PC-3 (cell line): ENCODE results near the gene RGS7.

ENCODE experiments used
- EZH2 ChIP-seq: fragments of 300-600 bp; sonication (generic); IDR thresholded peaks from one replicate; pipeline ENCODE4 v1.6.1; 2017; ENCODE audit warnings: antibody characterized with exemption, mild to moderate bottlenecking, low read length; ENCODE audit not compliant: unreplicated experiment
- TF ChIP-seq, protein P1 (sequence below): fragments of 300-600 bp; sonication (generic); conservative IDR thresholded peaks from 2 replicates; pipeline ENCODE4 v1.5.1; 2017; ENCODE audit warnings: antibody characterized with exemption, low read depth, mild to moderate bottlenecking, low read length

DNA sequence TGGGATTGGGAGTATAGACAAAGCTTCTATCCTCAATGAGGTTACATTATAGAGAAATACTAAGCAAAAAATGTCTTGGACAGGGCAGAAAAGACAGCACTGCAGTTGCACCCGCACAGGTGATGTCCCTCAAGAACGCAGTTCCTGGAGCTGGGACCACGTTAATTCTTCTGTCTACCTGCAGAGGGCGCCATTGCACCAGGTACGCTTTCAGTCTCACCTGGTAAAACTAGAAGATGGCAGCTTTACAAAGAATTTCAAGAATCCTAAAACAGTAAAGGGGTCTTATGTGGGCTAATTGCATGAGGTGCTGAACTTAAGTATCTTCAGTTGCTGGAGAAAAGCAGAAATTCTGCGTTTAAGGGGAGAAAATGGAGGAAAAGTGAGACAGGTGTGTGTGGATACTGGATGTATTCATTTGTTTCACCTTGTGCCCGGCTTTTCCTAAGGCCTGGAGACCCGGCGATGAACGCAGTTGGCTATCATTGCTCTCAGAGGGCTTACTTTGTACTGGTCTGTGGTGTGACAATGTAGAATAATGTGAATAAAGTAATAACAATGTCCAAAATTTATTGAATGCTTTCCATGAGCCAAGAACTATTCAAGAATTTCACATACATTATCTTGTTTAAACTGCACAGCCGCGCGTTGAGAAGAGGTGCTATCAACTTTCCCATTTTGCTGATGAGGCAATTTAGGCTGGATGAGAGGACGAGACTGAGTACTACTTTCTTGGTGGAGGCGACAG lies 468.8 kb downstream of the RGS7 start:
- TF ChIP-seq, protein P1, sequence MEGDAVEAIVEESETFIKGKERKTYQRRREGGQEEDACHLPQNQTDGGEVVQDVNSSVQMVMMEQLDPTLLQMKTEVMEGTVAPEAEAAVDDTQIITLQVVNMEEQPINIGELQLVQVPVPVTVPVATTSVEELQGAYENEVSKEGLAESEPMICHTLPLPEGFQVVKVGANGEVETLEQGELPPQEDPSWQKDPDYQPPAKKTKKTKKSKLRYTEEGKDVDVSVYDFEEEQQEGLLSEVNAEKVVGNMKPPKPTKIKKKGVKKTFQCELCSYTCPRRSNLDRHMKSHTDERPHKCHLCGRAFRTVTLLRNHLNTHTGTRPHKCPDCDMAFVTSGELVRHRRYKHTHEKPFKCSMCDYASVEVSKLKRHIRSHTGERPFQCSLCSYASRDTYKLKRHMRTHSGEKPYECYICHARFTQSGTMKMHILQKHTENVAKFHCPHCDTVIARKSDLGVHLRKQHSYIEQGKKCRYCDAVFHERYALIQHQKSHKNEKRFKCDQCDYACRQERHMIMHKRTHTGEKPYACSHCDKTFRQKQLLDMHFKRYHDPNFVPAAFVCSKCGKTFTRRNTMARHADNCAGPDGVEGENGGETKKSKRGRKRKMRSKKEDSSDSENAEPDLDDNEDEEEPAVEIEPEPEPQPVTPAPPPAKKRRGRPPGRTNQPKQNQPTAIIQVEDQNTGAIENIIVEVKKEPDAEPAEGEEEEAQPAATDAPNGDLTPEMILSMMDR: peak; percentile 99
- TF ChIP-seq EZH2: no peak
